ELF-1 (cell line): ENCODE data around the gene OLFM1.
"Not testable (repeated sequence)": the region's sequence is repeated elsewhere in the genome, so short reads cannot be mapped to it uniquely, and the experiment has no call there.

Source experiments
- DNase-seq: peaks from one replicate; pipeline ENCODE4 v3.0.0-alpha.2; 2016; ENCODE audit warnings: low read depth, low spot score

The OLFM1 gene

GRCh38 chr9:135151757-135152613 is 64.5 kb downstream of the OLFM1 start:
- no peak for DNase-seq

GRCh38 chr9:135152614-135153334 is 65.3 kb downstream of the OLFM1 start:
- peak; percentile 91 for DNase-seq

GRCh38 chr9:135154050-135154615 is 66.7 kb downstream of the OLFM1 start:
- no peak for DNase-seq

GRCh38 chr9:135155396-135155795 is 67.9 kb downstream of the OLFM1 start:
- no peak for DNase-seq

- peak; percentile 94 for DNase-seq
Observed at GRCh38 chr9:135156525-135157510, 69.3 kb downstream of the OLFM1 start.

GRCh38 chr9:135157856-135158563 is 70.5 kb downstream of the OLFM1 start:
- DNase-seq = no peak

- DNase-seq = no peak
Observed at GRCh38 chr9:135158564-135158937, 71.1 kb downstream of the OLFM1 start.

DNA sequence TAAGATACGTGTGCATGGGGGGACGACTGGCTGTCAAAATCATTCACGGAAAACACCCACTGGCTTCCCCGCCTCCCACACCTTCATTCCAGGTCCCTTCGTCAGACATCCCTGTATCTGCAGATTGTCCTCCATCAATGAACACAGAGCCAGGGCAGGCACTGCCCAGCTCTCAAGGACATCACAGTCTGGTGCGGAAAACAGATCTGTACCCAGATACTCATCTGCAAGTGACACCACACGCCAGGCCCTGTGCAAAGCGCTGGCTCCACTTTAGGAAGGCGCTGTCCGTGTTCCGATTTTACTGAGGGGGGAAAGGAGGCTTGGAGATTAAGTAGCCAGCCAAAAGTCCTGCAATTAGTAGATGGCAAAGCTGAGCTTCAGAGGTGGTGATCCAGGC is 72.3 kb downstream of the OLFM1 start:
- no peak for DNase-seq

- DNase-seq = no peak
Observed at GRCh38 chr9:135160862-135161261, 73.4 kb downstream of the OLFM1 start.

- not testable (repeated sequence) for DNase-seq
Observed at GRCh38 chr9:135162599-135162998, 75.1 kb downstream of the OLFM1 start.

DNA sequence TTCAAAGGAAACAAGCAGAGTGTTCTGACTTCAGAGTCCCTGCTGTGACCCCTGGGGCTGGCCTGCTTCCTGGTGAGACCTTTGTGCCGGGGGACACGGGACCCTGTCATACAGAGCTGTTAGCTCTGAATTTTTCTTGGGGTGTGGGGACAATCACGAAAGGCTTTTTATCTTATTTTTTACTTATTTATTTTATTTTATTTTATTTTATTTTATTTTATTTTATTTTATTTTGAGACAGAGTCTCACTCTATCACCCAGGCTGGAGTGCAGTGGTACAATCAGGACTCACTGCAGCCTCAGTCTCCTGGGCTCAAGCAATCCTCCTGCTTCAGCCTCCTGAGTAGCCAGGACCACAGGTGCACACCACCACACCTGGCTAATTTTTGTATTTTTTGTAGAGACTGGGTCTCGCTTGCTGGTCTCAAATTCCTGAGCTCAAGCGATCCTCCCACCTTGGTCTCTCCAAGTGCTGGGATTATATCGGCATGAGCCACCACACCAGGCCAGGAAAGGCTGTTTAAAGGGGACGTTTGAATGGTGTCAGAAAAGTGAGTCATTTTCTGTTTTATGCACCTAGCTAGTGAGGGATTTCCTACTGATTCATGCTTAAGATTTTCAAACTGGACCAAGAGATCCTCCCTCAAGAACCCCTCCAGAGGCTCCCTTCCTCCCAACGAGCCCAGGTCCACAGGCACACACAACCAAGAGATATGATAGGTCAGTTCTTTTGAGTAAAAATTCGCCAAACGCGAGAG is 75.7 kb downstream of the OLFM1 start:
- no peak for DNase-seq

- DNase-seq = no peak
Observed at GRCh38 chr9:135164036-135164435, 76.6 kb downstream of the OLFM1 start.

DNA sequence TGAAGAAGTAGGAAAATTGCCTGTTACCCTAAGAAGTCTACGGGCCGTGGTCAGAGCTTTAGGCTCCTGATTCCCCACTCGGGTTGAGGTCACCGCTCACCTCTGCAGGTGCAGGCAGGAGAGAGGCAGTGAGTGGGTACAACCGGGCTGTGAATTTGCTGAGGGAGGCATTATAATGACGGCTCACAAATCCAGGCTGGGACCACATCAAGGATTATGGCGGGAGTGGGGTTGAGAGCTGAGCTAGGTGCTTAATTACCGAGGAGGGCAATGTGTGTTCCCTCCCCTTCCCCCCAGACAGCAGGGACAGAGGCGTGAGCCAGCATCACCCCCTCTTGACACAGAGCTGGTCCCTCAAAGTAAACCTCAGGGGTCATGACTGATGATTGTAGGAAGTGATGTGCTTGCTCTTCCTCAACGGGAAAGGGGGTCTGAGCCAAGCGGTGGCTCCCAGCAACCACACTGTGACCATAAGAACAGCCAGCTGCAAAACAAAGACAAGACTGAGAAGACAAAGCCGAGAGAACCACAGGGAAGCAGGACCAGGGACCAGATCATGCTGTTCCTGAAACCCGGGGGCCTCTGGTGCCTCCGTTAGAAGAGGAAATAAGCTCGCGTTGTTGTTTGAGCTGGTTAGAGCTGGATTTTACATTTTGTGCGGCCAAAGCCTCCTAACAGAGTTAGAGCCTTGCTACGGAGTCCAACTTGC is 77.7 kb downstream of the OLFM1 start:
- peak; percentile 30 for DNase-seq

GRCh38 chr9:135165756-135166519 is 78.5 kb downstream of the OLFM1 start:
- DNase-seq = no peak

GRCh38 chr9:135166565-135166964 is 79.1 kb downstream of the OLFM1 start:
- no peak for DNase-seq

DNA sequence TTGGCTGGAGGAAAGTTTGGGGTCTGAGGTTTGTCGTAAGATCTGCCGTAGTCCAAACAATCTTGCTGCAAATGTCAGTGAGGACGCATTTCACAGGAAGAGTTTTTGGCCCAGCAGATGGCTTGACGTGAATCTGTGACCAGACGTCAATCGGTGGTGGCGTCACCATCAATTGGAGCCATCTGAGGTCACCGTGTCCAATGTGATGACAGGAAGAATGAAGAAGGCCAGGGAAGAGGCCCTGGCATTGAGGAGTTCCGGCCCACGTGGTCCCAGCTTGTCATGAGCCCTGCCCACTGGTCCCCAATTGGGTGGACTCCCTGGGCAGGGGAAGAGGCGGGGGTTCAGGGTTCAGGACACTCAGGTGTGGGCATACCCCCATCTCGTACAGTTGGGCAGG is 79.9 kb downstream of the OLFM1 start:
- DNase-seq = no peak

DNA sequence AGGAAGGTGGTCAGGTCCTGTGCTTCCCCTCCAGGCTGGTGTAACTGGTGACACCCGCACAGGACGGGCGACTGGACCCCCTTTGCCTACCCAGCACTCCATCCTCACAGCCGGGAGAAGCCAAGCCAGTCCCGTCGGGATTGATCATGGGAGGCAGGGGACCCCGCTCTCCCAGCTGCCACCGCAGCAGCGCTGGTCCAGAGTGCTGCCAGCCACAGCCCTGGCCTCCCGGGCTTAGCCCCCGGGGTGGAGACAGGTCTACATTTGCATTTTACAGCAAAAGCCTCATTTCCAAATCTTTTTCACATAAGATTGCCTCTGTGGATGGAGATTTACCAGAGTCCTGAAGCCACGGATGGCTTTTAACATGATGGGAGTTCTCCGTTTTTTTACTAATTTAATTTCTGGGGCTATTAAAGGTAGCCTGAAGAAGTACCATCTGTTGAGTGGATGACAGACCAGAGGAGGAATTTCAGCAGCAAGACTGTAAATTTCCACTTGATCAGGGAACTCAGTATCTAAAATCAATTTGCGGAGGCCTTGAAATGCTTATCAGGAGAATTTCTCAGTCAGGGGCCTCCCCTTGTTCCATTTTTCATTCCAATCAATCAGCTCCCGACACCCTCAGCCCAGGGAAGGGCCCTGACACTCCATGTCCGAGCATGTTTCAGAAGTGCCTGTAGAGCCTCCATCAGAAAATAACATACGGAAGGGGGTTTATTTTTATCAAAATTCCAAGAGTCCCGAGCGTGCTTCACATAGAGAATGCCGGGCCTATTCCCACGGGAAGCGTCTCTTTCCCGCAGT is 80.6 kb downstream of the OLFM1 start:
- DNase-seq = no peak

DNA sequence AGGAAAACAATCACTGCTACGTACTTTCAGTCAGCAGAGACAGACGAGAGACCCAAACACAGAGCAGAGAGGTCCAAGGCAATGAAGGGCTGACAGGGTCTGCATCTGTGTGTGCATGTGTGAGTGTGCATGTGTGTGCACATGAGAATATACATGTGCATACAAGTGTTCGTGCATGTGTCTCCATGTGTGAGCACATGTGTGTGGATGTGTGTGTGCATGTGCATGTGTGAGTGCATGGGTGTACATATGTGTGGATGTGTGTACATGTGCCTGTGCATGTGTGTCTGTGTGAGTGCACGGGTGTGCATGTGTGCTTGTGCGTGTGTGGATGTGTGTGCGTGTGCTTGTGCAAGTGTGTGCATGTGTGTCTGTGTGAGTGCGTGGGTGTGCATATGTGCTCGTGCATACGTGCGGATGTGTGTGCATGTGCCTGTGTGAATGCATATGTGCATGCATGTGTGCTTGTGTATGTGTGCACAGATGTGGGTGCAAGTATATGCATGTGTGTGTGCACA is 82.3 kb downstream of the OLFM1 start:
- no peak for DNase-seq
